ENCODE results near the gene ACAD10. TPM values are rescaled to one million over a fixed set of nuclear protein-coding genes. Genes with fewer than 3 reads are reported as not detected.
"Not testable (repeated sequence)": the region's sequence is repeated elsewhere in the genome, so short reads cannot be mapped to it uniquely, and the experiment has no call there.

The ACAD10 gene
- total RNA-seq, 1 donor from 2014 or later: 36.6 TPM

DNA sequence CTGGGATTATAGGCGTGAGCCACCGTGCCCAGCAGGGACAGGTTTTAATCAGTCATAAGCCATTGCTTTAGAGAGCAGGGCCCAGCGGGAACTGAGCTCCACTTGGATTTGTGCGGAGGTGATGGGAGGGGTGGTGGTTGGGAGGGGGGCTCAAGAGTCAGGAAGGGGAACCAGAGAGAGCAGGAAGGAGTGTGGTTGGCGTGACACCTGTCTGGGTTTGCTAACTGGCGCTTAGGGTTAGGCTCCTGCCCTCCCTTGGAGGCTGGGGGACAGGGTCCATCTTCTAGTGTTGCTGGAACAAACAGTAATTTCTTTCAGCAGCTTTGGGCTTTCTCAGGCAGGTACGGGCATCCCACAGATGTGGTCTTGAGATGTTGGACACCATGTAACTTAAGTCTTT, 73.4 kb downstream of the ACAD10 start:
- Histone ChIP-seq H3K4me3 (no peak overlapping the region), H3K27me3 (ENCODE audit: low read depth) (no peaks in the 10 kb centered on the region), H3K36me3 (peaks cover 19% of the 10 kb centered on the region), H3K27ac (replicated peaks) (no peak overlapping the region), H3K4me1 (peaks cover 49% of the 10 kb centered on the region), H3K9me3 (replicated peaks) (no peaks in the 10 kb centered on the region)
- intact Hi-C loops (cut with micrococcal nuclease): no loop called here
- DNase-seq: no peak
- TF ChIP-seq, protein P1, sequence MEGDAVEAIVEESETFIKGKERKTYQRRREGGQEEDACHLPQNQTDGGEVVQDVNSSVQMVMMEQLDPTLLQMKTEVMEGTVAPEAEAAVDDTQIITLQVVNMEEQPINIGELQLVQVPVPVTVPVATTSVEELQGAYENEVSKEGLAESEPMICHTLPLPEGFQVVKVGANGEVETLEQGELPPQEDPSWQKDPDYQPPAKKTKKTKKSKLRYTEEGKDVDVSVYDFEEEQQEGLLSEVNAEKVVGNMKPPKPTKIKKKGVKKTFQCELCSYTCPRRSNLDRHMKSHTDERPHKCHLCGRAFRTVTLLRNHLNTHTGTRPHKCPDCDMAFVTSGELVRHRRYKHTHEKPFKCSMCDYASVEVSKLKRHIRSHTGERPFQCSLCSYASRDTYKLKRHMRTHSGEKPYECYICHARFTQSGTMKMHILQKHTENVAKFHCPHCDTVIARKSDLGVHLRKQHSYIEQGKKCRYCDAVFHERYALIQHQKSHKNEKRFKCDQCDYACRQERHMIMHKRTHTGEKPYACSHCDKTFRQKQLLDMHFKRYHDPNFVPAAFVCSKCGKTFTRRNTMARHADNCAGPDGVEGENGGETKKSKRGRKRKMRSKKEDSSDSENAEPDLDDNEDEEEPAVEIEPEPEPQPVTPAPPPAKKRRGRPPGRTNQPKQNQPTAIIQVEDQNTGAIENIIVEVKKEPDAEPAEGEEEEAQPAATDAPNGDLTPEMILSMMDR (IDR thresholded peaks at IDR 0.05; ENCODE audit: borderline replicate concordance): no peak

DNA sequence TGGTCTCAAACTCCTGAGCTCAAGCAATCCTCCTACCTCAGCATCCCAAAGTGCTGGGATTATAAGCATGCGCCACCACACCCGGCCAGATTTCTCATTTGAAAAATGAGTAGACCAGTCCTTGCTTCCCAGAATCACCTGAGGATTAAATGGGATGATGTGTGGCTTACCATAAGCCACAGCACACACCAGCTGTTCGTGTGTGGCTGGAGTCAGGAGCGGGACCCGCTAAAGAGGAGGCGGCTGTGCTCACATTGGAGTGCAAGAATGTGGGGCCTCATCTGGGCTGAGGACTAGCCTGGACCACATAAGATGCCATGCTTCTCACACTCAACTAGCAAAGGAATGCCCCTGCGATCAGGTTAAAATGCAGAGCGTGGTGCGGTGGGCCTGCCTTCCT, 74.1 kb downstream of the ACAD10 start:
- H3K9me3 ChIP-seq (replicated peaks): no peaks in the 10 kb centered on the region
- intact Hi-C loops (cut with micrococcal nuclease): no loop called here
- no peak overlapping the region for H3K4me3 ChIP-seq
- DNase-seq: no peak
- H3K27ac ChIP-seq (replicated peaks): no peak overlapping the region
- H3K27me3 ChIP-seq (ENCODE audit: low read depth): no peaks in the 10 kb centered on the region
- peaks cover 14% of the 10 kb centered on the region for H3K36me3 ChIP-seq
- H3K4me1 ChIP-seq: peaks cover 42% of the 10 kb centered on the region
- TF ChIP-seq, protein P1 (IDR thresholded peaks at IDR 0.05; ENCODE audit: borderline replicate concordance): no peak

DNA sequence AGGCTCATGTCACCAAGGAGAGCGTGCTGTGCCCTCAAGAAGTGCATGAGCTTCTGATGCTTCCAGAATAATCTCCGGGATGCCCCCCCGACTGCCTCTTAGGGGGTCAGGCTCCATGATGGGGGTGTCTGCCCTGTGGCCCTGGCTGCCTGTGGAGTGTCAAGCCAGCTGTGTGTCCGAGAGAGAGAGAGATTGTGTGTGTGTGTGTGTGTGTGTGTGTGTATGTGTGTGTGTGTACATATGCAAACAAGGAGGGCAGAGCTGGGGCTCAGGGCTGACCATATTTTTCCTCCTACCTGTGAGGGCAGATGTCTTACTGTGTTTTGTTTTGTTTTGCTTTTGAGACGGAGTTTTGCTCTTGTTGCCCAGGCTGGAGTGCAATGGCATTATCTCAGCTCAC, 75.2 kb downstream of the ACAD10 start:
- Histone ChIP-seq H3K27me3 (ENCODE audit: low read depth) (no peaks in the 10 kb centered on the region), H3K27ac (replicated peaks) (no peak overlapping the region), H3K4me3 (no peak overlapping the region), H3K9me3 (replicated peaks) (no peaks in the 10 kb centered on the region), H3K36me3 (peaks cover 10% of the 10 kb centered on the region), H3K4me1 (peaks cover 36% of the 10 kb centered on the region)
- TF ChIP-seq, protein P1 (IDR thresholded peaks at IDR 0.05; ENCODE audit: borderline replicate concordance): no peak
- intact Hi-C loops (cut with micrococcal nuclease): no loop called here
- DNase-seq: no peak

DNA sequence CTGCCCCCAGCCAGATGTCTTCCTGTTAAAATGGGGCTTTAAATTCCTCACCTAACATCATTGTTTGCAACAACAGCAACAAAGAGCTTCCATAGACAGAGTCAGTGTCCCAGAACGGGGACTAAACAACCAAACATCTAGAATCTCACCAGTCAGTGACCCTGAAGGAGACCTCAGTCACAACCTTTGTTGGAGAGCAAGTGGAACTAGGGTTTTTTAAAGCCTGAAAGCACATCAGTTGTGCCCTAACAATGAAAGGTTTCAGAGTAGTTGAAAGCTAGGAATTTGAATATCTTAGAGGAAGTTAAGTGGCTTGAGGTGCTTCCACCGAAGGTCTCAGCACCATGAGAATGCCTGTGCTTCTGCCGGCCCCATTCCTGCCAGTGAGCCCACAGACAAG, 75.9 kb downstream of the ACAD10 start:
- peaks cover 5% of the 10 kb centered on the region for H3K36me3 ChIP-seq
- intact Hi-C loops (cut with micrococcal nuclease): no loop called here
- DNase-seq: no peak

DNA sequence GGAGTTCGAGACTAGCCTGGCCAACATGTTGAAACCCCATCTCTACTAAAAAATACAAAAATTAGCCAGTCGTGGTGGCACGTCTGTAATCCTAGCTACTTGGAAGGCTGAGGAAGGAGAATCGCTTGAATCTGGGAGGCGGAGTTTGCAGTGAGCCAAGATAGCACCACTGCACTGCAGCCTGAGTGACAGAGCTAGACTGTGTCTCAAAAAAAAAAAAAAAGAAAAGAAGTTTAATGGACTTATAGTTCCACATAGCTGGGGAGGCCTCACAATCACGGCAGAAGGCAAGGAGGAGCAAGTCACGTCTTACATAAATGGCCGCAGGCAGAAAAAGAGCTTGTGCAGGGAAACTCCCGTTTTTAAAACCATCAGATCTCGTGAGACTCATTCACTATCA, 77.7 kb downstream of the ACAD10 start:
- not testable (repeated sequence) for DNase-seq, H3K4me3 ChIP-seq

More for the DNA sequence above, 75.9 kb downstream of the ACAD10 start:
- TF ChIP-seq, protein P1 (IDR thresholded peaks at IDR 0.05; ENCODE audit: borderline replicate concordance): no peak
- H3K4me1 ChIP-seq: peaks cover 35% of the 10 kb centered on the region
- no peaks in the 10 kb centered on the region for H3K27me3 ChIP-seq (ENCODE audit: low read depth)
- no peak overlapping the region for H3K4me3 ChIP-seq
- no peak overlapping the region for H3K27ac ChIP-seq (replicated peaks)
- no peaks in the 10 kb centered on the region for H3K9me3 ChIP-seq (replicated peaks)

DNA sequence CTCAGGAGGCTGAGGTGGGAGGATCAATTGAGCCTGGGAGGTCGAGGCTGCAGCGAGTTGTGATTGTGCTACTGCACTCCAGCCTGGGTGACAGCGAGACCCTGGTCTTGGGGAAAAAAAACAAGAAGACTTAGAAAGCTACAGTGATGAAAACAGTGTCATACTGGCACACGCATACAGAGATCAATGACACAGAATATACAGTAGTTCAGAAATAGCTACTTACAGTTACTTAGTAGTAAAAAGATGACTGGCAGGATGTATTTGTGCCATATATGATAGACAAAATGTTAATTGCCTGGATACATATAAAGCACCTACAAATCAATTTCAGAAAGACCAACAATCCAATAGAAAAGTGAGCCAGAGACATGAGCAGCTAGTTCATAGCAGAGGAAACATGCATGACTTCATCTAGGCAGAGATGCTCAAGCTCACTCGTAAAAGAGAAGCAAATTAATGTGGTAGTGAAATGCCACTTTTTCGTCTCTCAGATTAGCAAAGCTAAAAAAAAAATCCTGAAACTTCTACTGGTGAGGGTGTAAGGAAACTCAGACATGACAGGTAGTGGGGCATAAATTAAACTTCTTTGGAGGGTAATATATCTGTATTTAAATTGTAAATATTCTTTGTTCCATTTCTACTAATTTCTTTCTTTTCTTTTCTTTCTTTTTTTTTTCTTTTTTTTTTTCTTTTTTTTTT, 78.4 kb downstream of the ACAD10 start:
- no peaks in the 10 kb centered on the region for H3K36me3 ChIP-seq
- H3K9me3 ChIP-seq (replicated peaks): no peaks in the 10 kb centered on the region
- H3K27me3 ChIP-seq (ENCODE audit: low read depth): no peaks in the 10 kb centered on the region
- H3K4me3 ChIP-seq: no peak overlapping the region
- no peak for DNase-seq
- peaks cover 36% of the 10 kb centered on the region for H3K4me1 ChIP-seq
- intact Hi-C loops (cut with micrococcal nuclease): no loop called here
- H3K27ac ChIP-seq (replicated peaks): no peak overlapping the region
- TF ChIP-seq, protein P1 (IDR thresholded peaks at IDR 0.05; ENCODE audit: borderline replicate concordance): no peak

More for the DNA sequence above, 77.7 kb downstream of the ACAD10 start:
- H3K36me3 ChIP-seq; H3K27me3 ChIP-seq (ENCODE audit: low read depth); H3K9me3 ChIP-seq (replicated peaks); H3K27ac ChIP-seq (replicated peaks); intact Hi-C loops (cut with micrococcal nuclease): not testable (repeated sequence)
- H3K4me1 ChIP-seq: peaks cover 35% of the 10 kb centered on the region

Data from left ventricle myocardium inferior (tissue), 1 donor.